ENCODE data around the gene KATNB1. TPM values are rescaled to one million over a fixed set of nuclear protein-coding genes. Genes with fewer than 3 reads are reported as not detected.

KATNB1 gene
- total RNA-seq, 2 donors from 2014 or later = 9.0 to 16.2 TPM

DNA sequence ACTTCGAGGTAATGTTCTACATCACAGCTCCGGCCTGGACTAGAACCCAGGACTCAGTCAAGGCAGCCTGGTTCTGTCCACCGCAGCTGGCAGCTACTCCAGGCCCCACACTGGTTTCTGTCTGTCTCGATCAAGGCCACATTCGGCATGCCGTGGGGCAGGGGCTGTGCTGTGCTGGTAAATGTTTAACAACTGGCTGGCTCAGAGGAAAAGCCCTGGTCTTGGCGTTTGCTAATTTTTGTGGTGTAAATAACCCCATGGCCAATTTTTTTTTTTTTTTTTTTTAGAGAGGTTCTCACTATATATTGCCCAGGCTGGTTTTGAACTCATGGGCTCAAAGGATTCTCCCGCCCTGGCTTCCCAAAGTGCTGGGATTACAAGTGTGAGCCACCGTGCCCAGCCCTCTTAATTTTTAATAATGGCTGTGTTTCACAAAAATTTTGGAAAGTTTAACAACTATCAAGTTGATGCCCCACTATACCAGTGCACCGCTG is 41.3 kb upstream of the KATNB1 start:
- Histone ChIP-seq H3K4me3 (no peak overlapping the region), H3K36me3 (no peaks in the 10 kb centered on the region), H3K27me3 (replicated peaks; ENCODE audit: insufficient read depth) (no peaks in the 10 kb centered on the region), H3K27ac (no peak overlapping the region), H3K9me3 (no peaks in the 10 kb centered on the region), H3K4me1 (ENCODE audit: control insufficient read depth in 1 of 2, low read depth in 2 of 2) (no peaks in the 10 kb centered on the region)
- ATAC-seq (ENCODE audit: insufficient number of reproducible peaks, low FRiP score, low read depth) = no peak
- TF ChIP-seq, protein P1, sequence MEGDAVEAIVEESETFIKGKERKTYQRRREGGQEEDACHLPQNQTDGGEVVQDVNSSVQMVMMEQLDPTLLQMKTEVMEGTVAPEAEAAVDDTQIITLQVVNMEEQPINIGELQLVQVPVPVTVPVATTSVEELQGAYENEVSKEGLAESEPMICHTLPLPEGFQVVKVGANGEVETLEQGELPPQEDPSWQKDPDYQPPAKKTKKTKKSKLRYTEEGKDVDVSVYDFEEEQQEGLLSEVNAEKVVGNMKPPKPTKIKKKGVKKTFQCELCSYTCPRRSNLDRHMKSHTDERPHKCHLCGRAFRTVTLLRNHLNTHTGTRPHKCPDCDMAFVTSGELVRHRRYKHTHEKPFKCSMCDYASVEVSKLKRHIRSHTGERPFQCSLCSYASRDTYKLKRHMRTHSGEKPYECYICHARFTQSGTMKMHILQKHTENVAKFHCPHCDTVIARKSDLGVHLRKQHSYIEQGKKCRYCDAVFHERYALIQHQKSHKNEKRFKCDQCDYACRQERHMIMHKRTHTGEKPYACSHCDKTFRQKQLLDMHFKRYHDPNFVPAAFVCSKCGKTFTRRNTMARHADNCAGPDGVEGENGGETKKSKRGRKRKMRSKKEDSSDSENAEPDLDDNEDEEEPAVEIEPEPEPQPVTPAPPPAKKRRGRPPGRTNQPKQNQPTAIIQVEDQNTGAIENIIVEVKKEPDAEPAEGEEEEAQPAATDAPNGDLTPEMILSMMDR (IDR thresholded peaks at IDR 0.05) = no peak
- DNase-seq (ENCODE audit: low spot score) = no peak

DNA sequence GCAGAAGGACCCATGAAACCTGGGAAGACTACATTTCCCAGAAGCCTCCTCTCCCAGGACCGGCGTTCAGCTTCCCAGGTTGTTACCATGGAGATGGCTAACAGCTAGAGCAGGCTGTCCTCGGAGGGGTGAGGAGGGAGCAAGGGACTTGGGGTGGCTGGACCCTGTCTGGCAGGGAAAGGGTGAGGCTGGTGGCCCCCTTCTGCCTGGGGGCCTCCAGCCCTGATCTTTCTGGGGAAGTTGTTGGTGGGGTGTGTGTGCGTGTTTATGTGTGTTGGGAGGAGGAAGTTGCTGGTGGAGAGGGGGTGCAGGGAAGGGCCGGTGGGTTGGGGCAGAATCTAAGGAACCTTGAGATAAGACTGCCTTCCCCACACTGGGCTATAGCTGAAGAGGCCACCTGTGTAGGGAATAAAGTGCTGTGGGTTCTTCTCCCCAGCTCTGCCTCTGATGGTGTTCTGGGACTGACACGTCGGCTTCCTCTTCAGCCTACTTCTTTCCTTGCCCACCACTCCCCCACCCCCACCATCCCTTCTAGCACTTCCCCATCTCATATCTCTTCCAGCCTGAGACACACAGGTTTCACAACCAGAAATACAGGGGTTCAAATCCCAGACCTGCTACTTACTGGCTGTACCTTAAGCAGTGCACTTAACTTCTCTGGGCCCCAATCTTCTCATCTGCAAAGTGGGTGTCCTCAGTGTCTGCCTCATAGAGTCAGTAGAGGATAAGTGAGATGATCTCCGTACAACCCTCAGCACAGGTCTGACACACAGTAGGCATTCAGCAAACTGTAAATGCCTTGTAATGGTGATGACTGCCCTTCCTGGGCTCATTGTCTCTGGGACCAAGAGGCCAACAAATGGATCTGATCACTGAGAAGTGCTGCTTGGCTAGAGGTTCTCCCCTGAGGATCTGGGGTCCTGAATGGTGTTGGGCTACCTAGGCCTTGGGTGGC is 40.6 kb upstream of the KATNB1 start, which contains the start of gene DRC7:
Gene DRC7, plus strand, starts transcription at position 82 of the 955 bp plus-strand sequence. CDS start 3,144 bp downstream, outside the sequence.
- ATAC-seq (ENCODE audit: insufficient number of reproducible peaks, low FRiP score, low read depth) (no peak), DNase-seq (ENCODE audit: low spot score) (no peak)
- TF ChIP-seq, protein P1 (IDR thresholded peaks at IDR 0.05) = no peak
- no peaks in the 10 kb centered on the region for H3K27me3 ChIP-seq (replicated peaks; ENCODE audit: insufficient read depth)
- no peaks in the 10 kb centered on the region for H3K4me1 ChIP-seq (ENCODE audit: control insufficient read depth in 1 of 2, low read depth in 2 of 2)
- H3K27ac ChIP-seq = no peak within 1 kb of the TSS
- H3K4me3 ChIP-seq = peak within 1 kb of the TSS; percentile 42
- no peaks in the 10 kb centered on the region for H3K36me3 ChIP-seq
- no peaks in the 10 kb centered on the region for H3K9me3 ChIP-seq

DNA sequence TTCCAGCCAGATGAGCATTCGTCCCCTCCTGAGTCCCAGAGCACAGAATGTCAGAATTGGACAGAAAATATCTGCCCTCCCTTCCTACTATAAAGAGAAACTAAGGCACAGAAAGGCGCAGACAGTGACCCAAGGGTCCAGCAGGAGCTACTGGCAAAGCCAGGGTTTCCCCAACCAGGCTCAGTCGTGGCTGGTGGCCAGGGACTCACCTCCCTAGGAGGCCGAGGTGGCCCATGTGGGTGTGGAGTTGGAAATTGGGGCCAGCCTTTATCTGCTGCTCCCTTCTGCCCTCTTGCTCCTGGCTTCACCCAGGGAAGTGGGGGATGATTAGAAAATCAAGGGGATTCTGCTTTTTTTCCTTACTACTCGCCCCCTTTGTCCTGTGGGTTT is 39.9 kb upstream of the KATNB1 start:
- no peak overlapping the region for H3K27ac ChIP-seq
- no peak for ATAC-seq (ENCODE audit: insufficient number of reproducible peaks, low FRiP score, low read depth)
- H3K9me3 ChIP-seq = no peaks in the 10 kb centered on the region
- TF ChIP-seq, protein P1 (IDR thresholded peaks at IDR 0.05) = no peak
- no peak overlapping the region for H3K4me3 ChIP-seq
- H3K27me3 ChIP-seq (replicated peaks; ENCODE audit: insufficient read depth) = no peaks in the 10 kb centered on the region
- no peaks in the 10 kb centered on the region for H3K4me1 ChIP-seq (ENCODE audit: control insufficient read depth in 1 of 2, low read depth in 2 of 2)
- no peaks in the 10 kb centered on the region for H3K36me3 ChIP-seq
- no peak for DNase-seq (ENCODE audit: low spot score)

DNA sequence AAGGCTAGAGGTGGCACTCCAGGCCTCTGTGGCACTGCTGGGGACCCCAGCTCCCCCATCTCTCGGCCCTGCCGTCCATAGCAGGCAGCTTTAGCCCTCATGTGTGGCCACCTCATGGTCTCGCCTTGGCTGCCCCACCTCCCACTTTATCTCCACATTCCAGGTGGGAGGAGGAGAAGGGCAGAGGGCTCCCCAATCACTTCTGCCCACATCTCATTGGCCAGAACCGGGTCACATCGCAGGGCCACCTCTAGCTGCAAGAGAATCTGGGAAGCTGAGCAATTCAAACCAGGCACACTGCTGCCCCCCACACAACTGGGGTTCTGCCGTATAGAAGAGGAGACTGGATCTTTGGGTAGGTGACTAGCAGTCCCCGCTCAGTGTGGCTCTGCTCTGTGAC is 39.3 kb upstream of the KATNB1 start:
- no peaks in the 10 kb centered on the region for H3K36me3 ChIP-seq
- no peak for ATAC-seq (ENCODE audit: insufficient number of reproducible peaks, low FRiP score, low read depth)
- no peaks in the 10 kb centered on the region for H3K4me1 ChIP-seq (ENCODE audit: control insufficient read depth in 1 of 2, low read depth in 2 of 2)
- DNase-seq (ENCODE audit: low spot score) = no peak
- no peak overlapping the region for H3K27ac ChIP-seq
- H3K9me3 ChIP-seq = no peaks in the 10 kb centered on the region
- TF ChIP-seq, protein P1 (IDR thresholded peaks at IDR 0.05) = no peak
- H3K27me3 ChIP-seq (replicated peaks; ENCODE audit: insufficient read depth) = no peaks in the 10 kb centered on the region
- H3K4me3 ChIP-seq = no peak overlapping the region

DNA sequence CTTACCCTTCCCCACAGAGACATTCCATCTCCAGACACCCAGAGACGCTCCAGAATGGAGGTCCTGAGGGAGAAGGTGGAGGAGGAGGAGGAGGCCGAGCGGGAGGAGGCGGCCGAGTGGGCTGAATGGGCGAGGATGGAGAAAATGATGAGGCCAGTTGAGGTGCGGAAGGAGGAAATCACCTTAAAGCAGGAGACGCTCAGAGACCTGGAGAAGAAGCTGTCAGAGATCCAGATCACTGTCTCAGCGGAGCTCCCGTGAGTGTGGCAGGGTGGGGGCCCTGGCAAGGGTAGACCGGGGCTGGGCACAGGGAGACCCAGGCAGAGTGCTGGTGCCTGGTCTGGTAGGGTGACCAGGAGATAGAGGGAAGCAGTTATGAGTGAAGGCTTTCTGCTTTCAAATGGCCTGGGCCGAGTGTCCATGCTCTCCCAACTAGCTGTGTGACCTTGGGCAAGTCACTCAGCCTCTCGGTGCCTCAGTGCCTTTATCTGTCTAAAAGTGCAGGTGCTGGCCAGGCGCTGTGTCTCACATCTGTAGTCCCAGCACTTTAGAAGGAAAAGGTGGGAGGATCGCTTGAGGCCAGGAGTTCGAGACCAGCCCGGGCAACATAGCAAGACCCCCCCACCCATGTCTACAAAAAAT is 37.6 kb upstream of the KATNB1 start:
- H3K4me1 ChIP-seq (ENCODE audit: control insufficient read depth in 1 of 2, low read depth in 2 of 2) = no peaks in the 10 kb centered on the region
- no peak for ATAC-seq (ENCODE audit: insufficient number of reproducible peaks, low FRiP score, low read depth)
- DNase-seq (ENCODE audit: low spot score) = no peak
- H3K27me3 ChIP-seq (replicated peaks; ENCODE audit: insufficient read depth) = no peaks in the 10 kb centered on the region
- H3K36me3 ChIP-seq = no peaks in the 10 kb centered on the region
- H3K9me3 ChIP-seq = no peaks in the 10 kb centered on the region
- TF ChIP-seq, protein P1 (IDR thresholded peaks at IDR 0.05) = no peak
- no peak overlapping the region for H3K27ac ChIP-seq
- no peak overlapping the region for H3K4me3 ChIP-seq
